Islet precursor cell (in vitro differentiated cells): ENCODE measurements around the gene VWDE.
"Not testable (repeated sequence)": the region's sequence is repeated elsewhere in the genome, so short reads cannot be mapped to it uniquely, and the experiment has no call there.

Experiments
- DNase-seq: peaks from one replicate; pipeline ENCODE4 v3.0.0-alpha.2; 2018

Gene VWDE

GRCh38 chr7:12401538-12402364 lies 1.9 kb downstream of the VWDE start:
- no peak for DNase-seq

GRCh38 chr7:12398186-12398585 lies 5.5 kb downstream of the VWDE start:
- no peak for DNase-seq

- DNase-seq: no peak
Measured at GRCh38 chr7:12397671-12398070, 6.0 kb downstream of the VWDE start.

DNA sequence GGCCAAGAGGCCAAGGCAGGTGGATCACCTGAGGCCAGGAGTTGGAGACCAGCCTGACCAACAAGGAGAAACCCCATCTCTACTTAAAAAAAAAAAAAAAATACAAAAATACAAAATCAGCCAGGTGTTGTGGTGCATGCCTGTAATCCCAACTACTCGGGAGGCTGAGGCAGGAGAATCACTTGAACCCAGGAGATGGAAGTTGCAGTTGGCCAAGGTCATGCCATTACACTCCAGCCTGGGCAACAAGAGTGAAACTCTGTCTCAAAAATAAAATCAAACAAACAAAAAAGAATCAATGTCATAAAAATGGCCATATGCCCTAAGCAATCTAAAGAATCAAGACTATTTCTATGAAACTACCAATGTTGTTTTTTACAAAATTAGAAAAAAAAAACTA lies 7.0 kb downstream of the VWDE start:
- not testable (repeated sequence) for DNase-seq

- no peak for DNase-seq
Measured at GRCh38 chr7:12391922-12392615, 11.6 kb downstream of the VWDE start.

- peak; percentile 77 for DNase-seq
Measured at GRCh38 chr7:12389089-12389700, 14.5 kb downstream of the VWDE start.

DNA sequence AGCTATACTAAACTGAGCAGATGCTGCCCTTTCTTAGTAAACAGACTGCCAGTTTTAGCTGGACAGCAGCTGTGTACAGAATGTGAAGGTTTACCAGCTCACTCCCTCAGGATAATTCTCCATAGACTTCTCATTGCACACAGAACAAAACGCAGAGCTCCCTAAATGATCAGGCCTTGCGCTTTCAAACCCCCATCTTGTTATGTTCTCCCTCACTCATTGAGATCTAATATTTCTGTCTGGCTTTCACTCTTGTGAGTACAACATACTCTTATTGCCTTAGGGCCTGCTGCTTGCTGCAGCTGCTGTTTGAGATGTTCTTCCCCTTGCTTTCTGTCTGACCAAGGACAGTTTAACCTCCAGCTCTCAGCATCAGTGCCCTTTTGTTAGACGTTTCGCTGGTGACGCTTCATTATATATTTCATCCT lies 17.3 kb downstream of the VWDE start:
- no peak for DNase-seq

DNA sequence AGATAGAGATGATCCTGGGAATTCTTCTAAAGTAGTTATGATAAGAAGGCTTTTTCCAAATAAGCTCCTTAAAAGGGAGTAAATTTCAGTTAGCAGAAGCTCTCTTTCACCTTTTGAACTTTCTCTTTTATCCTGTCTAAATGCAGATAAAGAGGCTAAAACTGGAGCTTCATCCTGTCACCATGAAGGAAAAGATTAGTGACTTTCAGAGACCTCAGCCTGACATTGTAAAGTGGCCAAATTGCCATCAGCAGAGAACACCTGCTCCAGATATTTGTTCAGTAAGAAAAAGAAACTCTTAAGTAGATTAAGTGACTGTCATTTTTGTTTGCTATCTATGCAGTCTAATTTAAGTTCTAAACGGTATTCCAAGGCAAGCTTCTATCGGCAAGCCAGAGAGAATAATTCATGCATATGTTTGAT lies 18.3 kb downstream of the VWDE start:
- no peak for DNase-seq

DNA sequence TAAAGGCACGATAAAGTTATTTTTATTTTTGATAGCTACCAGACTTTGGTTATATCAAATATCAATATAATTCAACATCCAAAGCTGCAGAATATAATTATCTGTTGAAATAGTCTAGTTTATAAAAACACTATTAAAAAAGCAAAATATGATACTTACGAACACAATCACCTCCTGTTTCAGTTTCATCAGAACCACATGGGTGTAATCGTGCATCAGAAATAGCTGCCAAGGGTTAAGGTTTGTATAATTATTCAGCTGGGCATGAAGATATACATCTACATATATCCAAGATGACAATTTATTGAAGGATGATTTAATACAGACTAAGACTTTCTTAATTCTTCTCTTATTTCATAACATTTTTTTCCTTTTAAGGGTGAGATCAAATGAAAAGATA lies 20.3 kb downstream of the VWDE start:
- DNase-seq: no peak

DNA sequence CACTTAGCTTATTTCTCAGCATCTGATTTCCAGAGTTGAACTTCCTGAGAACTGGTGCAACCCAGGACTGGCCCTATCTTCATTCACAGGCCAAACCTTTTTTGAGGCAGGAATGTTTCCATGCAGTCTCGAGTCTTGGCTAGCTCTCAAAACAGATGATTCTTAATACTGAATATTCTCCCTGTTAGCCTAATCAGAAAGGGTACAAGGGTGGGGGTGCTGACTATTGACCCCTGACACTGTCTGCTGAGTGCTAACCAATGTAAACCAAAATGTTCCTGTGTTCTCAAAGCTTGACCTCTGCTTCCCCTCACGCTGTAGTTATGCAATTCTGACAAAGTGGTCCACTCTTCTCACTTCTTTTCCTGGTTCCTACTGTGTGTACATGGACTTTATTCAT lies 25.3 kb downstream of the VWDE start:
- DNase-seq: no peak

GRCh38 chr7:12377406-12377805 lies 26.3 kb downstream of the VWDE start:
- no peak for DNase-seq

DNA sequence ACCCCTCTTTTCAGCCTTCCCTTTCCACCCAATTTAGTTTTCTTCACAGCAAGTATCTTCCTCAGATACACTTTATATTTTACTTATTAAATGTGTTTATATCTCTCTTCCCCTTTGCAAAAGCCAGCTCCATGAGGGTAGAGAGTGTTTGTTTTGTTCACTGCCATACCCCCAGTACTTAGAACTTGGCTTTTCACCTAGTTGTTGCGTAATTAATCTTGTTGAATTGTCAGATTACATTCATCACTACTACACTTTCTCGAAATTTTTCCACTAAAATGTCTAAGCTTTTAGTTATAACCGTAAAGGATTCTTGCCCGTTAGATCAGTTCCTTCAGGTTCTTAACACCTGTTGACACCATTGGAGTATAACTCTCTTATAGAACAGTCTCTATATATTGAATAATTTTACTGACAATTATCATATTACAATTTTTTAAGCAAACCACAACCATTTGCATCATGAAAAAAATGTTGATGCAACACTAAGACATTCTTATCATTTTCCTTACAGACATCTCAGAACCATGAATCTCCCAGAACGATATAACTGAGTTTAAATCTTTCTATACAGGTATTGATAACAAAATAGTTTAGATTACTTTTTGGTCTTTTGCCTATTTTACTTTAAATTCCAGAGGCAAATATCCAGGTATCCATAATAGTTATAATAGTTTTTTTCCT lies 29.9 kb downstream of the VWDE start:
- no peak for DNase-seq

DNA sequence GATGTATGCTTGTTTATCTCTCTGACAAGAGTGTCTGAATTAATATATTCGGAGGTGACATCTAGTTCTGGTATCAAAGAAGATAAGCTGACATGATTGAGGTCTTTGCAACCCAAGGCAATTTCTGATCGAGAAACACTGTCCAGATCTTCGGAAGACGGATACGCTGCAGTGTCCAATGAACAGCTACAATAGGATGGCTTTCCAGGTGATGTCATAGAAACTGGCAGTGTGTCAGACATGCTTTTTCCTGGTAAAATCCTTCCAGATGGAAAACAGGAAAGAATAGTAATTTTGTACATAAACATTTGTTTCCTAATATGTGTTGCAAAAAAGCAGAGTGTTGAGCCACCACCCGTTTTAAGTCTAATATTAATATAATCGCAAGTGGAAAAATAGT lies 33.4 kb downstream of the VWDE start:
- DNase-seq: no peak

DNA sequence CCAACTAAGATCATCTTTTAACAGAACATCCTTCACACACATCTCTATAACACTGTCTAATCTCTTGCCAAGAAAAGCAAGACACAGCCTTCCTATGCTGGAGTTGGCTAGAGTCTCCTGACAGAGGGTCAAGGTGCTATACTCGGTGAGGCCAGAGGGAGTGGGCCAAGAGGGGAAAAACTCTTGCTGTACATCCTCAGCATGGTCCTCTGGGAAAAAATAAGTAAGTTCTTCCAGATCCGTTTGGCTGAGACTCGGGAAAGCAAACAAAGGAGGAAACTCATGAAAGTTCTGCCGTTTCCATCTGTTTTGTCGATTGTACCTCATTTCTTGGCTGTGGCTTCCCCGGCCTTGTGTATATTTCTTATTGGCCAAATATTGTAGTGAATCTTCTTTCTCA lies 33.9 kb downstream of the VWDE start:
- no peak for DNase-seq

- no peak for DNase-seq
Measured at GRCh38 chr7:12369072-12369471, 34.6 kb downstream of the VWDE start.

GRCh38 chr7:12360948-12361347 lies 42.7 kb downstream of the VWDE start:
- DNase-seq: no peak

- DNase-seq: no peak
Measured at GRCh38 chr7:12358694-12359093, 45.0 kb downstream of the VWDE start.

DNA sequence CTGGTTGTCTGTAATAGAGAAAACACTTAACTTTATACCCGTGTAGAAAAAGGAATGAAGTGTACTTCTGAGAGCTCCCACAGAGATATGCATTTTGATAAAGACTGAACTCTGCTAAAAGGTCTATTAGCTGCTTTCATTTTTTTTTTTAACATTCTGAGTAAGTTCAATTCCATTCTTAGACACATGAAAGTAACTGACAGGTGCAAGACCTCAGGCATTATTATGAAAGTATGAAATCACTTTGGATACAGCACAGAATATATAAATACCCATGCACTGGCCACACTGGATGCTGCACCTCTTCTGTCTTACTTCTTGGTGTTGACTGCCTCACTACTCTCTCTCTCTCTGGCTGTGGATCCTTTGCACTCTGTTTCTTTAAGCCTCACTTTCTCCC lies 46.2 kb downstream of the VWDE start:
- no peak for DNase-seq

DNA sequence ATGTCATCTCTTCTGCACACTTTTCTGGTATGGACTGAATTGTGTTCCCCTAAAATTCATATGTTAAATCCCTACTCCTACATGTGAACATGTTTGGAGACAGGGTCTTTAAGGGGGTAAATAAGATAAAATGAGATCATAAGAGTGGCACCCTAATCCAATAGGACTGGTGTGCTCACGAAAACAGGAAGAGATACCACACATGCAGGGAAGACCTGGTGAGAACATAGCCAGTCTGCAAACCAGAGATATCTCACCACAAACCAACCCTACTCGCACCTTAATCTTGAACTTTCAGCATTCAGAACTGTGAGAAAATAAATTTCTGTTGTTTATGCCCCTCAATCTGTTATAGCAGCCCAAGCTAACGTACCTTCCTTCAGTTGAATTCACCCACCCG lies 51.8 kb downstream of the VWDE start:
- no peak for DNase-seq

DNA sequence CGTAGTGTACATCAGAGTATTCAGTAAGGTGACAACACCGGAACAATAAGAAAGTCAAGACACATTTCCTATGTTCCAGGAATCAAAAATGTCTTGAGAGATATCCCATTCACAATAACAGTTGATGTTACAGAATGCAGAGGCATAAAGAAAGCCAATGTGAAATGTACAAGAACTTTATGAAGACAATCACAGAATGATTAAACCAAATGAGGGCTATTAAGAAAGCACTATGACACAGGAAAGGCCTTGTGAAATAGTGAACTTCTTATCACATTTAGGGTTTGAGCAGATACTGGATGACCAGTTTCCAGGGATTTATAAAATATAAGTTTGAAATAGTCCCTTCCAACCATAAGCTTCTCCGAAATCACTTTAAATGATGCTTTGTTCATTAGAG lies 52.7 kb downstream of the VWDE start:
- DNase-seq: no peak

DNA sequence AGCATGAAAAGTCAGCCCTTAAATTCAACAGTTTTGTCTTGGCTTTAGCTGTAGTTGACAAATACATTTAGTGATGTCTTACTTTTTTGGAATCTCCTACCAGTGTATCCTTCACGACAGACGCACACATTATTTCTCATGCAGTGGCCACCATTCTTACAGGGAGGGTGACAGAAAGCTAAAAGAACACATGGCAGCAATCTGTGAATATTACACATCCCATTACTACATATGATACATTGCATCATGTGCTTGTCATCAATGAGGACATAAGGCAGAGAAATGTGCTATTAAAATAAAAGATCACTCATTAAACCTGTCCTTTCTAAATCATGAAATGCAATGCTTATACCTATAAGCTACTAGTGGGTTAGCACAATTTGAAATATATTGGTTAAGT lies 66.6 kb downstream of the VWDE start:
- no peak for DNase-seq

DNA sequence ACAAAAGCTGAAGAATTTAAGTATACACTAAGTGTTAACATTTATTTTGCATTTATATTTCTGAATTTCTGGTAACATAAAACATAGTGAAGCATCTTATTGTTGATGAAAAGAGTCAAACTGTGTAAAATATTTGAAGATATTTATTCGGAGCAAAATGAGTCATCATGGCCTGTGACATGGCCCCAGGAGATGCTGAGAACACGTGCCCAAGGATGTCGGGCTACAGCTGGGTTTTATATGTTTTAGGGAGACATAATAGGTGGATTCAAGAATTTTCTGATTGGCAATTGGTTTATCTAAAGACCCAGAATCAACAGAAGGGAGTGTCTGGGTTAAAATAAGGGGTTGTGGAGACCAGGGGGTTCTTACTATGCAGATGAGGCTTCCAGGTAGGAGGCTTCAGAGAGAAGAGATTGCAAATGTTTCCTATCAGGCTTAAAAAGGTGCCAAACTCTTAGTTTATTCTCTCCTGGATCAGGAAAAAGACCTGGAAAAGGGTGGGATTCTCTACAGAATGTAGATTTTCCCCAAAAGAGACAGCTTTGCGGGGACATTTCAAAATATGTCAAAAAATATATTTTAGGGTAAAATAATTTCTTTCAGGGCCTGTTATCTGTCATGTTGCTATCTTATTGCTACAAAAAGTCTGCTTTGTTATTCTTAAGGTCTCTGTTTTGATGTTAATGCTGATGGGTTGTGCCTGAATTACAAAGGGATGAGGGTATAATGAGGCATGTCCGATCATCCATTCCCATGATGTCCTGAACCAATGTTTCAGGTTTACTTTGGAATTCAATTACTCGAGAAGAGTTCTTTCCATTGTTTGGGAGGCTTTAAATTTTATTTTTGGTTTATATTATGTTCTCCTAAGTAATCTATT lies 74.5 kb downstream of the VWDE start:
- DNase-seq: no peak
